ENCODE results near the gene ZBTB43. TPM values are rescaled to one million over a fixed set of nuclear protein-coding genes. Genes with fewer than 3 reads are reported as not detected.

ZBTB43 gene
- total and polyA plus RNA-seq, 3 experiments from 2014 or later: 14.6 to 22.8 (median 21.8) TPM

- Histone ChIP-seq H3K36me3 (ENCODE audit: insufficient read depth, low read length) (no peaks in the 10 kb centered on the region), H3K4me1 (ENCODE audit: insufficient read depth, low read length) (peaks cover 2% of the 10 kb centered on the region), H3K4me3 (ENCODE audit: low read length) (no peak overlapping the region), H3K9me3 (ENCODE audit: low read length) (no peaks in the 10 kb centered on the region), H3K27ac (ENCODE audit: low read depth, low read length) (no peak overlapping the region), H3K27me3 (ENCODE audit: insufficient read depth, low read length, poor library complexity, severe bottlenecking) (peaks cover 12% of the 10 kb centered on the region)
- Mint-ChIP-seq H3K36me3 (no peaks in the 10 kb centered on the region), H3K4me1 (peaks cover 0 to 9% (median 3%) of the 10 kb centered on the region in 3 donors), H3K9me3 (no peaks in the 10 kb centered on the region), H3K27ac (no peak overlapping the region), H3K4me3 (peak overlapping the region in 1 of 7 donors; percentile 21), H3K27me3 (peaks cover 23 to 54% of the 10 kb centered on the region in 2 donors)
- ChIA-PET CTCF (no interaction called here), POLR2A (no interaction called here)
- no peak for DNase-seq
Measured at GRCh38 chr9:126854734-126855133, 49.9 kb downstream of the ZBTB43 start.

- Histone ChIP-seq H3K4me1 (ENCODE audit: insufficient read depth, low read length) (peaks cover 8% of the 10 kb centered on the region), H3K9me3 (ENCODE audit: low read length) (no peaks in the 10 kb centered on the region), H3K27ac (ENCODE audit: low read depth, low read length) (no peak overlapping the region), H3K36me3 (ENCODE audit: insufficient read depth, low read length) (no peaks in the 10 kb centered on the region), H3K27me3 (ENCODE audit: insufficient read depth, low read length, poor library complexity, severe bottlenecking) (peaks cover 11% of the 10 kb centered on the region), H3K4me3 (ENCODE audit: low read length) (no peak overlapping the region)
- Mint-ChIP-seq H3K4me1 (peaks cover 3 to 15% (median 5%) of the 10 kb centered on the region in 3 donors), H3K27ac (no peak overlapping the region), H3K9me3 (no peaks in the 10 kb centered on the region), H3K4me3 (peak overlapping the region in 2 of 7 donors; percentile 61 to 89), H3K27me3 (peaks cover 19 to 45% of the 10 kb centered on the region in 2 donors), H3K36me3 (peaks cover 0 to 2% (median 0%) of the 10 kb centered on the region in 3 donors)
- POLR2A ChIA-PET: interaction anchor here (0.6 kb wide), 1 partner anchor 70 kb away, joined by 3 read pairs; no protein-coding TSS in a partner anchor
- DNase-seq: no peak
- CTCF ChIA-PET: no interaction called here
Measured at GRCh38 chr9:126856326-126856877, 51.6 kb downstream of the ZBTB43 start.

GRCh38 chr9:126857261-126857960, 52.6 kb downstream of the ZBTB43 start:
- DNase-seq: no peak
- CTCF ChIA-PET: no interaction called here
- Mint-ChIP-seq H3K9me3 (no peaks in the 10 kb centered on the region), H3K36me3 (peaks cover 0 to 3% (median 0%) of the 10 kb centered on the region in 3 donors), H3K4me3 (peak overlapping the region in 1 of 7 donors; percentile 89), H3K4me1 (peaks cover 13 to 25% (median 16%) of the 10 kb centered on the region in 3 donors), H3K27ac (peak overlapping the region in 1 of 8 donors; percentile 29), H3K27me3 (peaks cover 11 to 34% of the 10 kb centered on the region in 2 donors)
- Histone ChIP-seq H3K9me3 (ENCODE audit: low read length) (no peaks in the 10 kb centered on the region), H3K4me1 (ENCODE audit: insufficient read depth, low read length) (peaks cover 18% of the 10 kb centered on the region), H3K36me3 (ENCODE audit: insufficient read depth, low read length) (no peaks in the 10 kb centered on the region), H3K27ac (ENCODE audit: low read depth, low read length) (no peak overlapping the region), H3K27me3 (ENCODE audit: insufficient read depth, low read length, poor library complexity, severe bottlenecking) (peaks cover 3% of the 10 kb centered on the region), H3K4me3 (ENCODE audit: low read length) (no peak overlapping the region)
- POLR2A ChIA-PET: interaction anchor here (0.6 kb wide), 2 partner anchors 69 to 83 kb away, joined by 3 read pairs; no protein-coding TSS in a partner anchor

GRCh38 chr9:126859111-126859510, 54.3 kb downstream of the ZBTB43 start:
- H3K4me1 Mint-ChIP-seq: peaks cover 24 to 42% (median 25%) of the 10 kb centered on the region in 3 donors
- no peaks in the 10 kb centered on the region for H3K9me3 Mint-ChIP-seq
- peak overlapping the region in 7 of 8 donors; percentile 14 to 90 (median 64) for H3K27ac Mint-ChIP-seq
- H3K4me3 Mint-ChIP-seq: peak overlapping the region; percentile 74 to 93 (median 86)
- no peak overlapping the region for H3K4me3 ChIP-seq (ENCODE audit: low read length)
- H3K27me3 ChIP-seq (ENCODE audit: insufficient read depth, low read length, poor library complexity, severe bottlenecking): peaks cover 3% of the 10 kb centered on the region
- peaks cover 9 to 22% of the 10 kb centered on the region in 2 donors for H3K27me3 Mint-ChIP-seq
- H3K36me3 ChIP-seq (ENCODE audit: insufficient read depth, low read length): no peaks in the 10 kb centered on the region
- ChIA-PET CTCF (interaction anchor here (0.9 to 2.2 kb wide), 7 partner anchors 8 to 1211 kb away, joined by 3 to 5 read pairs (median 3); partner anchors contain the start of gene RALGPS1), POLR2A (no interaction called here)
- H3K36me3 Mint-ChIP-seq: peaks cover 0 to 11% (median 0%) of the 10 kb centered on the region in 3 donors
- DNase-seq: no peak
- H3K27ac ChIP-seq (ENCODE audit: low read depth, low read length): no peak overlapping the region
- H3K9me3 ChIP-seq (ENCODE audit: low read length): no peaks in the 10 kb centered on the region
- peaks cover 25% of the 10 kb centered on the region for H3K4me1 ChIP-seq (ENCODE audit: insufficient read depth, low read length)

GRCh38 chr9:126860077-126860756, 55.4 kb downstream of the ZBTB43 start, which contains the start of gene ZBTB34:
ZBTB34 (plus strand) TSS chr9:126860639; CDS start chr9:126879400, 18,761 bp downstream.
- Mint-ChIP-seq H3K4me1 (peaks cover 28 to 48% (median 30%) of the 10 kb centered on the region in 3 donors), H3K27ac (peak within 1 kb of the TSS; percentile 67 to 97 (median 88)), H3K36me3 (peaks cover 0 to 19% (median 1%) of the 10 kb centered on the region in 3 donors), H3K9me3 (no peaks in the 10 kb centered on the region), H3K4me3 (peak within 1 kb of the TSS; percentile 79 to 93 (median 89)), H3K27me3 (peaks cover 6 to 15% of the 10 kb centered on the region in 2 donors)
- ChIA-PET CTCF (interaction anchor here (0.8 to 2.2 kb wide), 7 partner anchors 9 to 1212 kb away, joined by 3 to 5 read pairs (median 3); partner anchors contain the start of gene RALGPS1), POLR2A (interaction anchor here (0.6 kb wide), 1 partner anchor 749 kb away, joined by 5 read pairs; no protein-coding TSS in a partner anchor)
- no peaks in the 10 kb centered on the region for H3K9me3 ChIP-seq (ENCODE audit: low read length)
- peak; percentile 66 to 82 (median 76) for DNase-seq
- peak within 1 kb of the TSS; percentile 60 for H3K27ac ChIP-seq (ENCODE audit: low read depth, low read length)
- H3K4me1 ChIP-seq (ENCODE audit: insufficient read depth, low read length): peaks cover 25% of the 10 kb centered on the region
- H3K4me3 ChIP-seq (ENCODE audit: low read length): peak within 1 kb of the TSS; percentile 76
- H3K36me3 ChIP-seq (ENCODE audit: insufficient read depth, low read length): no peaks in the 10 kb centered on the region
- peaks cover 3% of the 10 kb centered on the region for H3K27me3 ChIP-seq (ENCODE audit: insufficient read depth, low read length, poor library complexity, severe bottlenecking)

- Mint-ChIP-seq H3K27me3 (peaks cover 5 to 10% of the 10 kb centered on the region in 2 donors), H3K4me3 (peak overlapping the region; percentile 78 to 93 (median 89)), H3K36me3 (peaks cover 0 to 24% (median 1%) of the 10 kb centered on the region in 3 donors), H3K4me1 (peaks cover 28 to 51% (median 33%) of the 10 kb centered on the region in 3 donors), H3K27ac (peak overlapping the region; percentile 38 to 91 (median 83)), H3K9me3 (no peaks in the 10 kb centered on the region)
- CTCF ChIA-PET: no interaction called here
- H3K4me3 ChIP-seq (ENCODE audit: low read length): peak overlapping the region; percentile 76
- no peaks in the 10 kb centered on the region for H3K36me3 ChIP-seq (ENCODE audit: insufficient read depth, low read length)
- H3K4me1 ChIP-seq (ENCODE audit: insufficient read depth, low read length): peaks cover 25% of the 10 kb centered on the region
- no peaks in the 10 kb centered on the region for H3K9me3 ChIP-seq (ENCODE audit: low read length)
- peak in 4 of 5 donors; percentile 2 to 52 (median 16) for DNase-seq
- peak overlapping the region; percentile 32 for H3K27ac ChIP-seq (ENCODE audit: low read depth, low read length)
- H3K27me3 ChIP-seq (ENCODE audit: insufficient read depth, low read length, poor library complexity, severe bottlenecking): peaks cover under 1% of the 10 kb centered on the region
- POLR2A ChIA-PET: interaction anchor here (0.6 kb wide), 1 partner anchor 749 kb away, joined by 5 read pairs; no protein-coding TSS in a partner anchor
Measured at GRCh38 chr9:126860757-126861466, 56.1 kb downstream of the ZBTB43 start.

GRCh38 chr9:126861707-126862103, 56.9 kb downstream of the ZBTB43 start:
- ChIA-PET POLR2A (no interaction called here), CTCF (no interaction called here)
- Histone ChIP-seq H3K9me3 (ENCODE audit: low read length) (no peaks in the 10 kb centered on the region), H3K27ac (ENCODE audit: low read depth, low read length) (peak overlapping the region; percentile 32), H3K4me1 (ENCODE audit: insufficient read depth, low read length) (peaks cover 25% of the 10 kb centered on the region), H3K36me3 (ENCODE audit: insufficient read depth, low read length) (no peaks in the 10 kb centered on the region), H3K27me3 (ENCODE audit: insufficient read depth, low read length, poor library complexity, severe bottlenecking) (no peaks in the 10 kb centered on the region), H3K4me3 (ENCODE audit: low read length) (peak overlapping the region; percentile 76)
- H3K4me3 Mint-ChIP-seq: peak overlapping the region; percentile 78 to 93 (median 89)
- peaks cover 30 to 57% (median 40%) of the 10 kb centered on the region in 3 donors for H3K4me1 Mint-ChIP-seq
- DNase-seq: peak in 1 of 5 donors; percentile 20
- H3K36me3 Mint-ChIP-seq: peaks cover 3 to 32% (median 7%) of the 10 kb centered on the region in 3 donors
- peak overlapping the region; percentile 65 to 91 (median 85) for H3K27ac Mint-ChIP-seq
- H3K27me3 Mint-ChIP-seq: peaks cover 0 to 6% of the 10 kb centered on the region in 2 donors
- H3K9me3 Mint-ChIP-seq: no peaks in the 10 kb centered on the region

Data from CD8-positive, alpha-beta memory T cell (primary cell).